HG02610 (cell line): ENCODE measurements around the gene SHPK.

Experiments used
- ATAC-seq: cut with Tn5 transposase; IDR thresholded peaks from one replicate; pipeline ENCODE4 v1.9.1; 2021; ENCODE audit warnings: mild to moderate bottlenecking, moderate library complexity; ENCODE audit not compliant: unreplicated experiment

SHPK gene

DNA sequence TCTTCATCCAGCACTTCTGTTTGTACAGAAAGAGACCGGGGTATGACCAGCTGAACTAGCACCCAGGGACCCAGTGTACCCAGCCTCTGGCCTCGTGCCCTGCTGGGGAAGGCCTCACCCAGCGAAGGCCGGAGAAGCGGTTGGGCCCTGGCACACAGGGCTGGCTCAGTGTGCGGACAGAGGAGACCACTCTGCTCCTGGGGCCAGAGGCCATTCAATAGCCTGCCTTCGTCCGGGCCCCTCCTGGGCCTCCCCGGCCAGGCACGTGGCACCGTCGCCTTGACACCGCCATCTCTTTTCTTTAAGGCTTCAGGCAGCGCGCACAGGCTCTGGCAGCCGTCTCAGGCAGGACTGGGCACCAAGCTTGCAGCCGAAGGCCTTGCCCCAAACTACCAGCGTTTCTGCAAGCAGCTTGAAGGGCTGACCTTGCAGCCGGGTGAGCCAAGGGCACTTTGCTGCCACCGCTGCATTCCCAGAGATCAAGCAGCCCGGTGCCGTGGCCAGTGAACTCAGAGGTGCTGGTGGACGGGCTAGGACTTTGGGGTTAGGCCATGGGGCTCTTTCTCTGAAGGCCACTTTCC lies 24.4 kb upstream of the SHPK start:
- no peak for ATAC-seq

DNA sequence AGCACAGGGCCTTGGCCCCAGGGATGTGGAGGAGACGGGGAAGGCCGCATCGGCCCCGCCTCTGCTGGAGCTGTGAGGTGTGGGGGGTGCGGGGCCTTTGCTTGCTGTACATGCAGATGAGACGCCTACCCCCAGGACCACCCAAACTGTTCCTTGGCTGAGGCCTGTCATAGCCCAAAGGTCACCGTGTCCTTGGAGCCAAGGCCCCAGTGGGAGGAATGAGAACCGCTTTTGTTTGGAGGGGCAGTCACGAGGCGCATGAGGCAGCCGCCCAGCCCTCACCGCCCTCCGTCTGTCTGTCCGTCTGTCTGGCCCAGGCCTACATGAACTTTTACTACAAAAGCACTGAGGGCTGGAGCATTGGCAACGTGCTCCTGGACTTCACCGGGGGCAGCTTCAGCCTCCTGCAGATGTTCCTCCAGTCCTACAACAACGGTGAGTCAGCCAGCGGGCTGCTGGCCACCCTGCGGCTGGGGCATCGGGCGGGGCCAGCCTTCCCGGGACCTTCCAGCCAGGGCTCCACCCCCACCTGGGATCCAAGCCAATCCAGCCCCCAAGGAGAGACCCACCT lies 23.6 kb upstream of the SHPK start:
- ATAC-seq: no peak

DNA sequence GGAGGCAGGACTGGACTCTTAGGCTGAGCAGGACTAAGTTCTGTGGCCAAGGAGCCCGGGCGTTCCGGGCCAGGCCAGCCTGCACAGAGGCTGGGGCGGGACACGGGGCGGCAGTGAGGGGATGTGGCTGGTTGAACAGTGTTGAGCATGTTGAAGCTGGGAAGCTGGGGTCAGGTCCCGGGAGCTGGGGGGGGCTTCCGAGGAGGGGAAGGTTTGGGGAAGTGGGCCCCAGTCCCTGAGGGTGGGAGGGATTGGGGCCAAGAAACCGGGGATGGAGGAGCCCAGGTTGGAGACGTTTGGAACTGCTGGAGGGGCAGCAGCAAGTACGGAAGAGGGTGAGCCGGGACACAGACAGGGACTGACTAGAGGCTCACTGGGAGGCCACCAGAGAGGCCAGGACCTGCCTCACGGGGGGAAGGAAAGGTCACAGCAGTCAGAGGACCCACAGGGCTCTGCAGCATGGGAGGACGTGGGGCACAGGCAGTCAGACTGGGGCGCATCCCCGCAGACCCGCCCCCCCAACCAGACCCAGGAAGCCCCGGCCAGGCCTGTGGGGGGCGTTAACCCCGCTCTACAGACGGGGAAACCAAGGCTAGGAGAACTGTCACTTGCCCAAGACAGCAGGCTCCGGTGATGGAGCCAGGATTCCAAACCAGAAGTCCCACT lies 22.9 kb upstream of the SHPK start:
- ATAC-seq: no peak

DNA sequence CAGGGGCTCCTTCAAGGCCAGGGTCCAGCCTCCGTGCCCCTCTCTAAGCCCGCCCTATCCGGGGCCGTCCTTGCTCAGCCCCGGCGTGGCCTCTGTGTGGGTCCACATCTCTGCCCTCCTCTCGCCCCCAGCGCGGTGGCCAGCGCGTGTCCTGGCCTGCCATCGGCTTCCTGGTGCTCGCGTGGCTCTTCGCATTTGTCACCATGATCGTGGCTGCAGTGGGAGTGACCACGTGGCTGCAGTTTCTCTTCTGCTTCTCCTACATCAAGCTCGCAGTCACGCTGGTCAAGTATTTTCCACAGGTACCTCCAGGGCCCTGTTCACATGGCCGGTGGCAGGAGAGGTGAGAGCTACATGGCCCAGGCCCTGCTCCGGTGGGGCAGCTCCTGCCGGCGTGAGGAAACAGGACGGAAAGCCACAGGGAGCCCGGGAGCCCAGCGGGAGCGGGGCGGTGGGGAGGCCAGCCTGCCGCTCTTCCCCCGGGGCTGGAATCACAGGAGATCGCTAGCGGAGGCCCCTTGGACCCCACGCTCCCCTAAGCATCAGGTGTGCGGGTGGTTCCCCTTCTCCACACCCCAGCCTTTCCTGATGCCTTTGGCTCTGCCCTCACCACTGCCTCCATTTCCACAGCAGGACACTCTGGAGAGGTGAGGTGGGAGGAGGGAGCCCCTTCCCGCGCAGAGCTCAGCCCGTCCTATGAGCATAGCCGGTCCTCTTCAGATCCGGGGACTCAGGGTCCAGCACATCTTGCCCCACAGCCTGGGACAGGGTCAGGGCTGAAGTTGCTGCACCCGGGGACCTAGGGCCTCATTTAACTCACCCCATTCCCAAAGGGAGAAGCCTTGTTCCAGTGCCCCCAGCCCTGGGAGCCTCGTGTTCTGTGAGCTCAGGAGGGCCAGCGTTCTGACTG lies 22.1 kb upstream of the SHPK start:
- ATAC-seq: no peak

DNA sequence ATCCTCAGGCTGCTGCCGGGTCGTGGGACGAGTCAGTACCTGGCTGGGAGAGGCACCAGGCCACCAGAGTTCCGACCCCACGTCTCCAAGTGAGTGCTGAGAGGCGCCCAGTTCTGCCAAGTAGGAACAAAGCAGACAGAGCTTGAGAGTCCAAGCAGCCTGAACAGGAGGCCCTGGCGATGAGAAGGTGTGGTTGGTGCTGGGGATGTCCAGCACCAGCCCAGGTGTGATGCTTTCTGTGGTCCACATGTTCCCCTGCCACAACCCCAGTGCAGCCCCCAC lies 21.5 kb upstream of the SHPK start:
- no peak for ATAC-seq

DNA sequence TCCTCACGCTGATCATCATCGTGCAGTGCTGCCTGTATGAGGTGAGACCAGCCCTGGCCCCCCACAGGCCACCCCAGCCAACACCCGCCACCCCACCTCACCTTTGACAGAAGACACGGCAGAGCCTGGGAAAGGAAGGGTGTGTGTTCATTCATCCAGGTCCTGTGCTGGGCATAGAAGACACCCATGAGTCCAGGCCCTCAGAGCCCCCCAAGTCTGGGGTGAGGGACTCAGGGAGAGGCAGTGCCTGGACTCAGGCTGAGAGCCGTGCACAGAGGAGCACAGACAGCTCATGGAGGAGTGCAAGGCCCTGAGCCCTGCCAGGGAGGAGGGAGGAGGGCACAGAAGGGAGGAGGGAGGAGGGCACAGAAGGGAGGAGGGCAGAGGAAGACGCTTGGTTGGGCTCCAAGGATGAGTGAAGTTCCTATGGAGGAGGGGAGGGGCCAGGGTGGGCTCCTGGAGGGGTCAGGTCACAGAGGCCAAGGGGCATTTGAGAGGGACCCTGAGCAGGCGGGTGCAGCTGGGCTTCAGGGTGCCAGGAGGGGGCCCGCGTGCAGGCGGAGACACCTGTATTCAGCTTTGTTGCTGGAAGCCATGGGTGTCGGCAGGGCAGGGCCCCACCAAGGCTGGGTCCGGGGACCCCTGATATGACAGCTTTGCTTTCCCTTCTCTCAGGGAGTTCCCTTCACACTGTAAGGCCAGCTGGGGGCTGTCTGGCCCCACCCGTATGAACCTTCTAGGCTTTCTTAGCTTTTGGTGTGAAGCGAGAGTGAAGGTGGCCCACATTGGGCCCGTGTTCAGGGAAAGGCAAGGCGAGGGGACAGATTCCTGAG lies 20.9 kb upstream of the SHPK start:
- ATAC-seq: no peak

DNA sequence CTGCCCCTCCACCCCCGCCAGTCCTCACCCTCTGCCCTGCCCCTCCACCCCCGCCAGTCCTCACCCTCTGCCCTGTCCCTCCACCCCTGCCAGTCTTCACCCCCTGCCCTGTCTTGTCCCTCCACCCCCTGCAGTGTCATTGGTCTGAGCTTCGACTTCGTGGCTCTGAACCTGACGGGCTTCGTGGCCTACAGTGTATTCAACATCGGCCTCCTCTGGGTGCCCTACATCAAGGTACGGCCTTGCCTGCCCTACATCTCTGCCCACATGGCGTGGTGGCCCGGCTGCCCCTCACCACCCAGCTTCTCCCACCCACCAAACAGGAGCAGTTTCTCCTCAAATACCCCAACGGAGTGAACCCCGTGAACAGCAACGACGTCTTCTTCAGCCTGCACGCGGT lies 20.3 kb upstream of the SHPK start:
- ATAC-seq: no peak

DNA sequence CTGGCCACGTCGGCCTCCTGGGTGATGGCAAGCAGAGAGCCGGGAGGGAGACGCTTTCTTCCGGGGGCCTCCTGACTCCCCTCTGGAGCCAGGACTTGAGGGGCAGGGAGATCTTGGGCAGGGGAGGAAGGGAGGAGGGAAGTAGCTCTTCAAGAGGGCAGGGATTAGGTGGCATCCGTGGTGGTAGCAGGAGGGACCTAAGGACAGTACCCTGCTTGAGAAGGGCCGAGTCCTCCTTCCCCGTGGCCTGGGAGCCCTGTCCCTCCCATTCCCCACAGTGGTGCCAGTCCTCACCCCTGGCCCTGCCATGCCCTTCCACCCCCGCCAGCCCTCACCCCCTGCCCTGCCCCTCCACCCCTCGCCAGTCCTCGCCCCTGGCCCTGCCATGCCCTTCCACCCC lies 19.7 kb upstream of the SHPK start:
- no peak for ATAC-seq

DNA sequence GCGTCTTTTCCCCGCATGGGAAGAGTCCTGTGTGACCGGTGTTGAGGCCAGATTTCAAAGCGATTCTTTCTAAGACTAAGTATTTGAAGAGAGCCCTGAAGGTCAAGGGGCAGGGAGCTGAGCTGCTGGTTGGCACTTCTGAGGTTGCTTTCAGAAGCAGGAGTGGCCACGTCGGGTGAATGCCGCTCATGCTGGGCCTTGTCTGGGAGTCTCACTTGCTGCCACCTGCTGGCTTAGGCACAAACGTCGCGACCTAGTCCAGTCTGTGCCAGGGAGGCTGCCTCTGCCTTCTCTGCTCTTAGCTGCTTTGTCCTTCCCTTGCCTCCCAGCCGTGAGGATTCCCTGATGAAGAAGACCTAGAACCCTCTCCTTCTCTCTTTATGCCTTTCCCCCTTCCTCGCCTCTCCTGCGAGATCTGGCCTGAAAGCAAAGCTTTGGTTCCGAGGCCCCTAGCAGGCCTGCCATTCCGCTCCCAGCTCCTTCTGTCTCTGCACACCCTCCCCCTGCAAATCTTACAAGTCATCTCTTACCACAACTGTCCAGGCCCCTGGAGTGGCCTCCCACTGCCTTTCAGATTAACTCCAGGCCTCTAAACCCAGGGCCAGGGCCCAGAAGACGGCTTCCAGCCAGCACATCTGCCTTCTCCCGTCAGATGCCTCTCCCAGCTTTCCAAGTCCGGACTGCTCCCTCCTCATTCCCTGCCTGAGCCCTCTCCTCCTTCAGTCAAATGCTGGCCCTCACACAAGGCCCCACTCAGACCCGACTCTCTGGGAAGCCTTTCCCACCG lies 11.9 kb upstream of the SHPK start:
- no peak for ATAC-seq

DNA sequence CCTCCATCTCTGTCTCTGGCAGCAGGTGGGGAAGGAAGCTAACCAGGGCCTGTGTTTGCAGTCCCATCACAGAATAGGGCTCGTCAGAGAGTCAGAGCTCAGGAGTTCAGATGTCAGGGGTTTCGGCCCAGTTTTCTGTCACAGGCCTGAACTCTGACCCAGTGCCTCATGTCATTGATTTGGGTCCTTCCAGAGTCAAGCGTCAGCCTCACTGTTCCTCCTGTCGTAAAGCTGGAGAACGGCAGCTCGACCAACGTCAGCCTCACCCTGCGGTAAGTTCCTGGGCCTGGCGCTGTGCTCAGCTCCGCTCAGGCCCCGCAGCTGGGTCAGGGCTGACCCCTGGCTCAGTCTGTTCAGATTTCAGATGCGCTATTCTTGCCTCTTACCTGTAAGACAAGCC lies 11.2 kb upstream of the SHPK start:
- ATAC-seq: no peak

DNA sequence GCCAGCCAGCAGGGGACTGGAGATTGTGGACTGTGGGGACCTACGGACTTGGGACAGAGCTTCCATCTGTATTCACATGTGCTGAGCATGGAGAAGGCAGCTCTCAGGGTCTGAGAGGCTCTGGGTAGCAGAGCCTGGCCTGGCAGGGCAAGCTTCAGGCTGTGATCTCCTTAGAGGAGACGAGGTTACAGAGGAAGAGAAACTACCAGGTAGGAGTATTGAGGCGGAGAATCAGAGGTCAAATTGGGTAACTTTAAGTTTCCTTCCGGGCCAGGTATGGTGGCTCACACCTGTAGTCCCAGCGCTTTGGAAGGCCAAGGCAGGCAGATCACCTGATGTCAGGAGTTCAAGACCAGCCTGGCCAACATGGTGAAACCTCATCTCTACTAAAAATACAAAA lies 9.3 kb upstream of the SHPK start:
- ATAC-seq: no peak

DNA sequence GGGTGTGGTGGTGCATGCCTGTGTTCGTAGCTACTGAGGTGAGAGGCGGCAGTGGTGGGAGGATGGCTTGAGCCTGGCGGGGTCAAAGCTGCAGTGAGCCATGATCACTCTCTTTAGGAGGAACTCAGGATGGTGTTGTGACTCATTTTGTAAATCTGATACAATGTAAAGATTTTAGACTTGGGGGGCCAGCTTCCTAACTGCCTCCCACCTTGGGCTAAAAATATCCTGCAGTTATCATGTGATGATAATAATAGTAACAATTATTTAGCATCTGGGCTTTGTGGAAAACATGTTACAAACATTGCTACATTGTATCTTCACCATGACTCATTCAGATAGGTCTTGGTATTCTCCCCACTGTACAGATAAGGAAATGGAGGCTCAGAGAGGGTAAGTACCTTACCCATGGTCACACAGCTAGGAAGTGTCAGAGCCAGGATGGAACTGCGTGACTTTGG lies 7.9 kb upstream of the SHPK start:
- no peak for ATAC-seq

DNA sequence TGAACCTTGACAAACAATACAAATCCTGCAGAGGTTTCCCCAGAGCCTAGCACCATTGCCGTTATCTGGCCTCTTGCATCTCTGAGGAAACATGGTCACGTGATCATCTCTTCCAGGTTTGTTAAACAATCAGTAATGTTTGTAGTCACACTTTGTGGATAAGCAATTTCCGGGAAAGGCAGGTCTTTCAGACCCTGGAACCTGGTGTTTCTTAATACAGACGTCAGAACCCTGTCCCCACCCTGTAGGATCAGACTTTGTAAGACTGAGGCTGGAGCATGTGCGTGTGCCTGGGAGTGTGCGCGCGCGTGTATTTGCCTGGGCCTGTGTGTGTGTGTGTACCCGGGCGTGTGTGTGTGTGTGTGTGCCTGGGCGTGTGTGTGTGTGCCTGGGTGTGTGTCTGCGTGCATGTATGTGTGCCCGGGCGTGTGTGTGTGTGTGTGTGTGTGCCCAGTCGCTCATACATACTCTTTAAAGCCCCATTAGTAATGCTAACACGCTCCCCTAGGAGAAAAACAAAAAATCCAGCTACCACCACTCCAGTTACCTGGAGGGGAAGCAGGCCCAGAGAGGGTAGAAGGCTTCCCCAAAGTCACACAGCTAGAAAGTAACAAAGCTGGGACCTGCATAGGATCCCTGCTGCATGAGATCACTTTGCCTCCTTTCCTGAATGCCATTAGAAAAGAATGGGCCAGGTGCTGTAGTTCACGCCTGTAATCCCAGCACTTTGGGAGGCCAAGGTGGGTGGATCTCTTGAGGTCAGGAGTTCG lies 5.9 kb upstream of the SHPK start:
- no peak for ATAC-seq

DNA sequence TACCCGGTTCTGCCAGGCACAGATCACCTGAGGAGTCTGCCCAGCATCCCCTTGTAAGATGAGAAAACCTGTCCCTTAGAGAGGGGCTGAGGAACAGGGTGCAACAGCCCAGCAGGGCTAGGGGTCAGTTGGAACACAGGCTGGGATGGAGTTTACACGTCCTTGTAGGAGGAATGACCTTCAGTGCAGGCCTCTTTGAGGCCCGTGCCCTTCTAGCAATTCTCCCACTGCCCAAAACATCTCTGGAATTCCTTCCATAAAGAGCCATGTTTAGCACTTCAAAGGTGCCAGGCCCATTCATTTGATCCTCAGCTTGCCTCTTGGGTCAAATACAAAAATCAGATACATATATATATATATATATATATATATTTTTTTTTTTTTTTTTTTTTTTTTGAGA lies 5.0 kb upstream of the SHPK start:
- ATAC-seq: no peak

DNA sequence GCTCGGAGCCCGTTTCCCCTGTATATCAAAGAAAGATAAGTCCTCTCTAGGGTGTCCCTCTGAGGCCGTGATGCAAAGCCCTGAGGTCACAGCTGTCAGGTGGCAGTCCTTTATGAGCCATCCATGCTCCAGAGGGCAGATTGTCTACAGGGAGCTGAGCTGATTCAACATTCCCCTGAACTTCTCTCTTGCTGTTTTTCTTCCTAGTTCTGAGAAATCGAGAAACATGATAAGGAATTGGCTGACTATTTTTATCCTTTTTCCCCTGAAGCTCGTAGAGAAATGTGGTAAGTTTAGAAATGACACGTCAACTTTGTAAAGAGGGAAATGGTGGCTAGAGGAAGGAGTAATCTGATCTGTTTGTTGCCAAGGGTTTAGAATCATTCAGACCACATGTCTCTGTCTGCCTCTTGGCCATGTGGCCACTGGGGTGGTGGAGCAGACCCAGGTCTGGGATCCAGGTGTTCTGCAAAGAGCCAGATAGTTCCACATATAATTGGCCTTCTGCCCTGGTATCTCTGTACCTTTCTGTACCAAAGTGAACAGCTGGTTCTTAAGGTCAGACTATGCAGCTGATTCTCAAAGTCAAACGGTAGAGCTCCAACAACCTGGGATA lies 4.0 kb upstream of the SHPK start:
- no peak for ATAC-seq

DNA sequence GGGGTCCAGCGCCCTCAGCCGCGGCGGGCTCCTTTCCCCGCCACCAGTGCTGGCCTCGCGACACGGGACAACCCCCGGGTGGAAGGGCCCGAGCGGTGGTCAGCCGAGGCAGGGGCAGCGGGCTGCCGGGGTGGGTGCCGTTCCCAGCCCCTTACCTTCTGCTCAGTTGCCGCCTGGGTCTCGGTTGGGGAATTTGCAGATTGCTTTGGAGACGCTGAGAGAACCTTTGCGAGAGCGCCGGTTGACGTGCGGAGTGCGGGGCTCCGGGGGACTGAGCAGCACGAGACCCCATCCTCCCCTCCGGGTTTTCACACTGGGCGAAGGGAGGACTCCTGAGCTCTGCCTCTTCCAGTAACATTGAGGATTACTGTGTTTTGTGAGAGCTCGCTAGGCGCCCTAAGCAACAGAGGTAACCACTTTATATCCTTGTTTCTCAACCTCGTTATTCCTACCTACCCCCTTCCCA lies 891 bp upstream of the SHPK start:
- ATAC-seq: peak; percentile 4

DNA sequence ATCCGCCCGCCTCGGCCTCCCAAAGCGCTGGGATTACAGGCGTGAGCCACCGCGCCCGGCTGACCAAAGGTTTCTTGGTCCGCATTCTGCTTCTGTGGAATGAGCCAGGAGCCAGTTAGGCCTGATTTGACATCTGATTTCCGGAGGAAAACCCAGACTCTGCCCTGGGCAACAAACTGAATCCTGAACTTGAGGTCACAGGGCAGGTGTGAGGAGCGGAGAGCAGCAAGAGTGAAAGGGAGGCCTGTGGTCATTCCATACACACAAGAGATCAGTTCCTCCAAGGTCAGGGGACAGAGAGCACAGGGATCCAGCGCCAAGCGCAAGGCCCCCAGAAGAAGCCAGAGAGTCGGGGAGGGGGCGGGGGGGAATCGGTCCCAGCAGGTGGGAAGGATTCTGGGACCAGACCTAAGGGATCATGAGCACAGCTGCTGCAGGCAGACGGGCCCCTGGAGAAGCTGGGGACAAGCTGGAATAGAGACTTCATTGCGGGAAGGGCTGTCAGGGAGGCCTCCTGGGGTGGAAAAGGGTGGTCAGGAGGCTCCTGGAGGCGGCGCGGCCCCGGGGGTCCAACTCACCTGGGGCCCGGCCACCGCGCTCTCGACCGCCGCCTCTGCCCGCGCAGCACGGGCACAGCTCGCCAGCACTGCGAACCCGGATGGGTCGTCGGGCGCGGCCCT lies 436 bp downstream of the SHPK start:
- ATAC-seq: no peak

DNA sequence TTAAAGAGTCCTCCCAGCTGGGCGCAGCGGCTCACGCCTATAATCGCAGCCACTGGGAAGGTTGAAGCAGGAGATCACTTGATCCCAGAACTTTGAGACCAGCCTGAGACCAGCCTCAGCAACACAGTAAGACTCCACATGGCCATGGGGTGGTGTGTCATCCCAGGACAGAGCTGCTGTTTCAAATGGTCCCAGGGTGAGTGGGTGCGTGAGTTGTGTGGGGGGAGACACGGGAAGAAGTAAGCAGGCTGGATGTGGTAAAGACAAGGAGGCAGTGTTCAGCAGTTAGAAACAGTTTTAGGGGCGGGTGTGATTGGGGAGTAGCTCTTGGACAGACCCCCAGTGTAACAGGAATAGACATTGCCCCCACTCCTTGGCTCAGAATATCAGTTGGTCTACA lies 3.8 kb downstream of the SHPK start:
- ATAC-seq: no peak
